SKM-1 (cell line): ENCODE measurements around the gene TRPM3.

Experiments used
- DNase-seq: peaks from one replicate; lab custom pipeline; 2025; ENCODE audit not compliant: unreplicated experiment; lab: John Stamatoyannopoulos, UW

TRPM3 gene

DNA sequence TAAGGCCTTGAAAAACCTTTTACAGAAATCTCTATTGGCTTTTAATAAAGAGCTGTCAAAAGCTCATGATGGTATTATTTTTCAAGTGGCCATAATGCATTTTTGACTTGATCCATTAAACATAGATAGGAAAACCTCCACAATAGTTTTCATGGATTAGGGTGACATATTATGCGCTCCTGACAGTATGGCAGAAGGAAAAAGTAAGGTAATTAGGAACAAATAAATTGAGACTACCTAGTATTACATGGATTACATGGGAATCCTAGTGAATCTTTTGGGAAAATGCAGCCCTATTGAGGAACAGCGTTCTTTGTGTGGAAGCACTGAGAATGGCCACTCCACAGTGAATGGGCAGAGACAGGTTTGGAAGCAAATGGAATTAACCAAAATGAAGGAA, 171.2 kb downstream of the TRPM3 start:
- DNase-seq, result no peak

DNA sequence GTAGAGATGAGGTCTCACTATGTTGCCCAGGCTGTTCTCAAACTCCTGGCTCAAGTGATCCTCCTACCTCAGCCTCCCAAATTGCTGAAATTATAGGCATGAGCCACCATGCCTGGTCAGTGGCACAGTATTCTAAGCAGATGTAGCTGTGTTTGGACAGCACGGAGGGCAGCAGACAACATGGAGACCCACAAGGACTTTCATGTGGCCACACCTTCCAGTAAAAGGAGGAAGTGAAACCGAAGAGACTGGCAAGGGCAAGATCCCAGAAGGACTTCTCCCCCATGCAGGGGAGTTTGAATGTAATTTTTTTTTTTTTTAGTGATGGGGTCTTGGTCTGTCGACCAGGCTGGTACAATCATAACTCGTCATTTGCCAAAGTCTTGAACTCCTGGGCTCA, 172.2 kb downstream of the TRPM3 start:
- DNase-seq, result no peak

DNA sequence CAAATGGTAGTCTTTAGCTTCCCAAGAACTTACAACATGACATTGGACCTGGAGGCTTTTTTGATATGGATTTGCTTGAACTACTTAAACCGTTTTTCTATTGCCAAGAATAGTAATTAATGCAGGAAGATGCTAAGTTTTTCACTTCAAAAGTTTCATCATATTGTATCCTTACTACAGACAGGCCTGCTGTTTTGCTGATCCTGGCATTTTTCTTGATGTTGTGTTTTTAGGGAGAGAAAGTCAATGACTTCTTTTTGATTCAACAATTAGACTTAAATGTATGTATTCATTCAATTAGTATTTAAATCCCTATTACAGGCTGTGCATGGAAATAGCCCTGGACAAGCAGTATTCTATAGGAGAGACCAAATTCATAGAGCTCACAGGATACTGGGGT, 172.7 kb downstream of the TRPM3 start:
- DNase-seq, result no peak

DNA sequence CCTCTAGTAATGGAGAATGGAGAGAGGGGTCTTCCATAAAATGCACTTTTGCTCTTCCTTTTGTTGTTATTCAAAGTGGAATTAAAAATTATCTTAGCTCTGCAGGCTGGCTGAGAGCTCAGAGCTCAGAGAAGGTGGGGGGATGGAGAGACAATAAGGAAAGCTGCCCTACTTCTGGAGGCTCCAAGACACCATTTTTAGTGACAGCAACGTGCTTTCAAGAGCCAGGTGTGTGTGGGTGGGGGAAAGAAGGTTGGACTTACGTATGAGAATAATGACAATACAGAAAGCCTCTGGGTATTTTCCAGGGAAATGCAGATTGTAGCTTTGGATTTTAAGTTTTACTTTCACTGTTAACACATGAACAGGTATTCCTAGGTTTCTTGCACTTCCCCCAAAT, 173.9 kb downstream of the TRPM3 start:
- DNase-seq, result no peak

DNA sequence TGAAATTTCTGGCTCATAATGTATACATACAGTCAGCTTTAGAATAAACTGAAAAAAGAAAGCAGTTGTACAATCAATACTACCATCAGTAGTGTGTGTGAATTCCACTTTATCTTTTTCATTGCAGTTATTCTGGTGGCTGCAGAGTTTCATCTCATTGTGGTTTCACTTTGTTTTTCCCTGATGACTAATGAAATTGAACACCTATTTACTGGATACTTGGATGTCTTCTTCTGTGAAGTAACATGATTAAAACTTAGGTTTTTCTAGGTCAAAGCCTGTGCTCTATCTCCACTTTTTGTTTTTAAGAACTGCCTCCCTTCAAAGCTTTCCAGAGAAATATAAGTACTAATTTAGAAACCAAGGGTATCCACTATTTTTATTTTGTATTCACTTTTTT, 174.3 kb downstream of the TRPM3 start:
- DNase-seq, result no peak

DNA sequence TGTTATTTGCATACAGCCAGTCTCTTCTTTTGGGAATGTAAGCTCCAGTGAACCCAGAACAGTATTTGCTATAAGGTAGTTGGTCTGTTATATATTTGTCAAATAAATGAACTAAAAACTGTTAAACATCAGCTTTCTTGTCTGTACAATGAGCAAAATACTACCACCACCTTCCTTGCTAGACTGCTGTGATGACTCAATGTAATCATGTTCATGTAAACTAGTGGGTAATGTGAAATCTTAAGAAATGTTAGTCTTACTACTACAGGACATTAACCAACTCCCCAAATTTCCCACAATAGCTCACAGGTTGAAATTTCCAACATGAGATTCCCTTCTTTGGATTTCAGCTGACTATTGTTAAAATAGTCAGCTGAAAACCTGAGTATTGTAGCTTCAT, 176.1 kb downstream of the TRPM3 start:
- DNase-seq, result no peak

DNA sequence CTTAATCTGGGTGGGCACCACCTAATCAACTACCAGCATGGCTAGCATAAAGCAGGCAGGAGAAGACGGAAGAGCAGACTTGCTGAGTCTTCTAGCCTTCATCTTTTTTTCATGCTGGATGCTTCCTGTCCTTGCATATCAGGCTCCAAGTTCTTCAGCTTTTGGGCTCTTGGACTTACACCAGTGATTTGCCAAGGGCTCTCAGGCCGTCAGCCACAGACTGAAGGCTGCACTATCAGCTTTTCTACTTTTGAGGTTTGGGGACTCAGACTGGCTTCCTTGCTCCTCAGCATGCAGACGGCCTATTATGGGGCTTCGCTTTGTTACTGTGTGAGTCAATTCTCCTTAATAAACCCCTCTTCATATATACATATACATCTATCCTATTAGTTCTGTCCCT, 180.2 kb downstream of the TRPM3 start:
- no peak for DNase-seq

DNA sequence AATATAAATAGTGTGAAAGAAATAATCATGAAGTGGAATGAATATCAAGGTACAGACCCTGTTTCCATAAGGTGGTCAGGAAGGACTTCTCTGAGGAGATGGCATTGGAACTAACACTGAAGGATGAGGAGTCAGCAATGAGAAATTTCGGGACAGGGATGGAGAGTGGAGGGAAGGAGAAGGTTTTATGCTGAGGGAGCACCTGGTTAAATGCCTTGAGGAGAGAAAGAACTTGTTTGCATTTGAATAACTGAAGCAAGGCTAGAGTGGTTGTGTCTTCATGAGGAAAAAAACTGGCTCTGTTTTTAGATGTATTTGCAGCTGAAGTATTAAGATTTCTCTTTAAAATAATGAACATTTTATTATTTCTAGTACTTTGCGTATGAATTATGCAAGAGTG, 180.8 kb downstream of the TRPM3 start:
- DNase-seq, result no peak

DNA sequence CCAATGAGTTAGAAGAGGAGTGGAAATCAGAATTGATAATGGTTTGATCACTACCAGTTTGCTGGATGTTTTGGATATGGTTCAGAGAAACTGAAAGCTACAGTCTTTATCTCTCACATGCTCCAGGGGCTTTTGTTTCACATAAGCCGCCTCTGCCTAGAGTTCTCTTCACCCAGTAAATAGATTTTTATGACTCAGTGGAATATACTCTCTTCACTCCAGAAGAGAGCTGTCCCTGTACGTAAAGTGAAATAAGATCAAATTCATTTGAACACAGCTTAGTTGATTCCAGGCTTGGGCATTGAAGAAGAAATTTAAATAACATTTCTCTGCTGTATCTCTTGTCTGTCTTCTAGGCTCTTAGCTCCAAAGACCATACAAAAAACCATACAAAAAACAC, 184.9 kb downstream of the TRPM3 start:
- DNase-seq, result no peak

DNA sequence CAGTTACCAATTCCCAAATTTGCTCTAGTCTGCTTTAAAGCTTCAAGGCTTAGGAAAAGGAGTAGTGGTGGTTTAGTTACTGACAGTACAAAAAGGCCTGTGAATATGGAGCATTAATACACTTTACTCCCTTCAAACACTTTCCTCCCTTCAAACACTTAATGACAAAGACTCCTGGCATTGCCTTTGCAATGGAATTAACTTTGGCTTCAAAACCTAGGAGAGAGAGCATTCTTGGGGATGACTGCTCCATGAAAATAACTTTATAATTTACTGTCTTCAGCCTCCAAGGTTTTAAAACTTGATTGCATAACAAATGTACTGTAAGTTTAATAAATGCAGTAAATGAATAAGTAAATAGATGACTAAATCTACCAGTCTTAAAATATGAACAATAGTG, 185.6 kb downstream of the TRPM3 start:
- no peak for DNase-seq

DNA sequence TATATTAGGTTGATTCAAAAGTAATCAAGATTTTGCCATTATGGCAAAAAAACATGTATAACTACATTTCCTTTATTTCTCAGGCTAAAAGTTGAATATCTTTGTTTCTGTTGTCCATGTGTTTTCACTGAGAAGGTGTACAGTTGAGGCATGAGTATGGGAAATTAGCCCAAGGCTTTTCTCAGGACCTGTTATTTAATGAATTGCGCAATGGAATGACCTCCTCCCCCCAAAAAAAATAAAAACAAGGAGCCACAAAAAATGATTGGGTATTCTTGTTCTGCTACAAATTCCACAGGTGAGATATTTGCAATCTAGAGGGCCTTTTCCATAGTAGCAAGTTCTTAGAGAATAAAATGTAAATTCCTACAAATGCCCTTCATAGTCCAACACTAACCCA, 186.8 kb downstream of the TRPM3 start:
- no peak for DNase-seq

DNA sequence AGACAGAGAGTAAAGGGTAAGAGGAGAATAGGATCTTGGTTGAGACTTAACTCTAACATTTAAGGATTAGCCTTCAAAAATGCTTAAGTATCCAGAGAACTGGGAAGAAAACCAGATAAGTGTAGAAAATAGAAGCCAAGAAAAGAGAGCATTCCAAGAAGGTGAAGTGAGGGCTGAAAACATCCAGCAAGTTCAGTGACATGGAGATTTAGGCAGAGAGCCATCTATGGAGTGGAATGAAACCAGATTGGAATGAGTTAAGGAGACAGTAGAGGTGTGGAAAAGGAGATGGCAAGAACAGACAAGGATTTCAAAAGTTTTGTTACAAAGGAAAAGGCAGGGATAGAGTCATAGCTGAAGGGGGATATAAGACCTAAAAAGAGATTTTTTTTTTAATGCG, 188.1 kb downstream of the TRPM3 start:
- DNase-seq, result no peak

DNA sequence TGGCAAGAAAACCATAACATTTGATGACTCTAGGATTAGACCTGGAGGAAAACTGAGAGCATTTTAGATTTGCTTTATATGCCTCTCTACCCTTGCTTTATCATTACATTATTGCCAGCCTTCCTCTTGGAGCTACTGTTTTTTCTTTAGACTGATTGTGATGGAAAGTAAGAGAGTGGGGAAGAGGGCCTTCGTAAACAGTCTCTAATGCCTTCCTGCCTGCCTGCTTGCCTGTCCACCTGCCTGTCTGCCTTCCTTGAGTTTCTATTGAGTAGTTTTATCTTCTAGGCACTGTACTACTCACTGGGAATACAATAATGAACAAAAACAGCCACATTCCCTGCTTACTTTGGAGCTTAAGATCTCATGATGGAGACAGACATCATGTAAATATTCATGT, 189.3 kb downstream of the TRPM3 start:
- DNase-seq, result no peak

DNA sequence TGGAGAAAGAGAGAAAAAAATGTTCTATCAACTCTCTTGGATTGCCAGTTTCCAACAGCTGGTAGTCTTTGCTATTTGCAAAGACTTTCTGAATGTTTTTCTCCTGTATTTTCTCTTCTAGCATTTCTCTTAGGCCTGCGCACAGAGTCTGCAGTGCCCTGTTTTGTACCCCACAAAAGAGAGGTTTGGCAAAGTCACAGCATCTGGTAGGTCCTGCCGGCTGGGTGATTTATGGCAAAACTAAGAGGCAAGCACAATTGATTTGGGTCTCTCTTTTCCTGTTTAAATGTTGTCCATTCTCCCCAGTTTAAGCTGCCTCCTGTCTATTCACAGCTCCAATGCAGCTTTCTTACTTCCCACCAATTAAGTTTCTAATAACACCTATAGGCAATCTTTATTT, 193.9 kb downstream of the TRPM3 start:
- DNase-seq, result no peak

DNA sequence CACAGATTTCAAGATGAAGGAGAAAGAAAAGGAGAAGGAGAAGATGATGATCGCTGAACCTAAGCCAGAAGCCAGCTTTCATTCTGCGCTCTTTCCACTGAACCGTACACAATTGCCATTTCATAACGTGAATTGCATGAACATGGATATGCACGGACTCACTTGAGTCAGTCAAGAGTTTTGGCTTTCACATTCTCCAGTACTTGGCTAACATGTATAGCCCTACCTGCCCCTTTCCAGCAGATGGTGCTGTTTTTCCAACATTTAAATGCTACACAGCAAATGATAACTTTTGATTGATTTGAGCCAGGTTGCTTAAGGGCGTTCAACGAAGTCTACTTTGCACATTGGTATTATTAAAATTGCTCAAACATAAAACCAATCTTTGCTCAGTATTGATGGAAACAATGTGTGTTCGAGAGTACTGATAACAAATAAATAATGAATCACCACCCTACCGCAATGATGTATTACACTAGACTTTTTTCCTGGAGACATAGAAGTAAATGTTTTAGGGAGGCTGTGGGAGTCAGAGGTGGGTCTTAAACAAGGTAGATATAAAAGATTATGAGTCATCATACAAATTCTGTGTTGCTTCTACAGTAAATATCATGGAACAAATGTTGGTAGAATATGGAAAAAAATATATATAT, 196.4 kb downstream of the TRPM3 start:
- DNase-seq, result no peak

DNA sequence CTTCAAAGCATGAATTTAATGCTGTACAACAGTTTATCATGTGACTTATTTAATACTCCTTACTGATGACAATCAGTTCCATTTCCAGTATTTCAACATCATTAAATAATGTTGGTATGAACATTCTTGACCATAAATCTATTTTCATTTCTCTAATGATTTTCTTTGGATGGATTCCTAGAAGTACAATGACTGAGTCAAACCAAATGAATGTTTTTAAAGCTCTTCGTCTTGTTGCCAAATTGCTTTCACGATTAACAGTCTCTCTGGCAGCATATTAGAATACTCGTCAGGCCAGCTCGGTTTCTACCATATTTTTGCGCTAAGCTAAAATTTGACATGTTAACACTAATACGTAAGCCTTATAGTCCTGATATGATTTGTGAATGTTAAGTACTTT, 197.0 kb downstream of the TRPM3 start:
- no peak for DNase-seq

DNA sequence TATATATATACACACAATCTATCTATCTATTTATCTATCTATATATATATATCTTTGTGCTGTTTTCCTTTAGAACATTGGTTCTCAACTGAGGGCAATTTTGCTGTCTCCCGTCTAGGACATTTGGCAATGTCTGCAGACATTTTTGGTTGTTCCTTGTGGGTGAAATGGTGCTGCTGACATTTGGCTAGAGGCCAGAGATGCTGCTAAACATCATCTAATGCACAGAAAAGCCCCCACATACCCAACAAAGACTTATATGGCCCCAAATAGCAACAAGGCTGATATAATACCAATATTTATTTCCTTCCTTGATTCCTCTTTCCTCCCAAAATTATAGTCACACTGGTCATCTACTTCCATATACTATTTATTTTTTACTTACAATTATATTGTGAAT, 197.5 kb downstream of the TRPM3 start:
- no peak for DNase-seq

DNA sequence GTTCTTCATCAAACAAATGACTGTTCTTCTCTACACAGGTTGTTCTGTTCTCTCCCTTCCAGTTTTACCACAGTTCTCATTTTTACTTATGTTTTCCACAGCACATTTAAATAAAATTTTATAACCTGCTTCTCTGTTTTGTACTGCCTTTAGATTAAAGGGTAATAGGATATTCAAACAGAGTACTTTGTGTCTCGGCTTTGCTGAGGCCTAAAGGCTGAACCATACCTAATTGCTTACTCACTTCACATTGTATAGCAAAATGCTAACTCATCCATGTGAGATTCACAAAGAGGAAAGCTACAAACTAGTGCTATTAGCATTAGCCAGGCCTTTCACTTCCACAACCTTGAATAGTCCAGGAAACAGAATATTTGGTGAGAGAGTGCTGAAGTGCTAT, 200.3 kb downstream of the TRPM3 start:
- DNase-seq, result no peak

DNA sequence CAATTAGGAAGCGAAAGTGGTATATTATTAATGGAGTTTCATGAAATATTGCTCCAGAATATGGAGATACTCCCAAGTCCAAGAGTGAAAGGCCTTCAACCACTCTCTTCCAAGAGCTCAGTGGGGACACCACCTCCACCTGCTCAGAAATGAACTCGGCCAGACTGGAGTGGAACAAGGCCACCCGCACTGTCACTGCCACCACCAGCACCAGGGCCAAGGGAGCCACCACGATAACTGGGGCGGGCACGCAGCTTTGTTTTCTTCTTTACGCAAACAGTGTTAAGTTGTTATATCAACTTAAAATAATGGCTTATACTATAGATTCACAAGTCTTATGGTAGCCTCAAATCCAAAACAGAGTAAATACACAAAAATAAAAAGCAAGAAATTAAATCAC, 204.1 kb downstream of the TRPM3 start:
- DNase-seq, result no peak

DNA sequence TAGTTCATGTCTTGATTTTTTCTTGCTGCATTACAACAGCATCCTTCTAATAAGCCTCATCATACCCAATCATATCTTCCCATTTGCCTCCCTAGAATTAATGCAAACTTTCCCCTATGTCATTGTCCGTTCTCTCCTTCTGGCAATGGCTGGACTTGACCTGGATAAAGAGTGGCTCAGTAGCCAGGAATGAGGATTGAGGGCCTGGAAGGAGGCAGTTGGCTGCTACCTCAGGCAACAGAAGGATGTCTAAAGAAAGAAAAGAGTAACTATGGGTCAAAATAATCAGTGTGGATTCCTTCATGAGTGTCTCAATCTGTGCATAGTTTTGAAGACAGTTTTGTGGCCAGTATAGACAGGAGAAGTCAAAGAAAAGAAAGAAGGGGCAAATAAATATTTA, 209.6 kb downstream of the TRPM3 start:
- no peak for DNase-seq

DNA sequence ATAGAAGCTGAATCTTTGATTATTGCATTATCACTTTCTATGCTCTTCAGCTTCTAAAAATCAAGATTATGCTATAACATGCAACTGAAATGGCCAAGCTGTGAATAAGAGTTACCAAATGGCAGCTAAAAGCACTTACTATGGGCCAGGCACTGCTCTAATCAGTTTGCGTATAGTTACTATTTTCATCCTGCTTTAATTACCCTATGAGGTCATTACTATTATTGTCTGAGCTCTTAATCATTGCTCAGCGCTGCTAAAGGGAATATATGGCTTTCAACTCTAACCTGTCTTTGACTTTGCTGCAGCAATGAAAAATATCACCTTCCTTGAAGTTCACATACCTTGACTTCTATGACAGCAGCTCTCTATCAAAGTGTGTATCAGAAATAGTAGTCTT, 210.8 kb downstream of the TRPM3 start:
- DNase-seq, result no peak

DNA sequence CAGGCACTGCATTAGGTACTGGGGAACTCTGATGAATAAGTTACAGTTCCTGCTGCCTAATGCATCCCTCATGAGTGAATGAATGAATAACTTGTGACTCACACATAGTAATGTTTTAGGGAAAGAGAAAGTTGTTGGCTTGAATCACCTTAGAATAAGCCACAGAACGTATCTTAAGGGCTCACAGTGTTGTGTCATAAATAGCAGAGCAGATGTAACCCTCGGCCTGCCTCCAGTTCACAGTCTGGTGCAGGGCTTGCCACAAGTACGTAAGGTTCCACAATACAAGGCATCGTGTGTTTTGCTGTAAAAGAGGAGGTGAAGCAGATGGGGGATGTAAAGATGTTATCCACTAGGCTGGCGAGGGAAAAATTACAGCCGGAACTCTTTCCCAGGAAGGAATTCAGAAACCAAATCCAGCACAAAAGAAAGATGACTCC, 218.7 kb downstream of the TRPM3 start:
- no peak for DNase-seq

DNA sequence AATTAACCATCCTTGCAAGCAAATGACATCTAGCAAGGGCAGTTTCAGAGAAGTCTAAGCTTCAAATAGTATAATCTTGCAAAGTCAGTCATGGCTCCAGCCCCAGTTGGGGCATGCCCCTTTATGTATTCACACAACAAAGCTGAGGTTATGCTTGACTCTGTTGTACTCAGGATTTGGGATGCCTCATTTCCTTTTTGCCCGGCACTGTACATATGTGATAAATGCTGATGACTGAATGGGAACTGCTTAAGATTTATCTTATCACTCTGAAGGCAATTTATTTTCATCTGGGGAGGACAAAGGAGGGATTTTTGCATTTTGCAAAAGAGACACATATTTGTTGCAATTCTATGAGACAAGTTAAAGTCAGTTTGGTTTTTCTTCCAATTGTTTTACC, 219.2 kb downstream of the TRPM3 start:
- DNase-seq, result no peak

DNA sequence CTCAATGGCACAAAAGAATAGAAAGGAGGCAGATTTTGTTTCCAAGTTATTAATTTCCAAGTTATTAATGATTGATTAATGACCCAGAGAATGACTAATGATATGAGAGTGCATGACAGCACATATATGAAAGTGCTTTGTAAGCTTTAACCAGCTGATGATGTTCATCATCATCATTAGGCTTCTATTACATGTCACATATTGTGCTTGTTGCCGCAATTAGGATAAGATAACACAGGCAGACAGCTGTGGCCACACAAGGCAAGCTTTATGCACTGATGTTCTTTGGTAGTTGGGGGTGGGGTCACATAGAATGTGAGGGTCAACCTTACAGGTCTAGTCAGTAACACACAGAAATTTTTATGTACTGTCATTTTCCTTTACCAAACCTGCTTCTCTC, 219.7 kb downstream of the TRPM3 start:
- no peak for DNase-seq
